ENCODE results near the gene RNF123.
"Not testable (repeated sequence)": the region's sequence is repeated elsewhere in the genome, so short reads cannot be mapped to it uniquely, and the experiment has no call there.

Gene RNF123

DNA sequence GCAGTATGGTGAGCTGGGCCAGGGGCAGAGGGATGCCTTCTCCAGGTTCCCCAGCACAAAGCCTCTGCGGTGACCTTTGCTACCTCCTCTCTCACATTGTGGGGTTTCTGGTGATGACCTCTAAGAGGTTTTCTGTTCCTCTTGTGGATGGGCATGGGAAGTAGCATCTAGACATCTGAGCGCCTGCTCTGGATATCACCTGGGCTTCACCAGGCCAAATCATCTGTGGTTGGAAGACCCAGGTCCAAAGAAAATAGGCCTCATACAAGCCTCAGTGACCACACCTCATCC is 8.2 kb upstream of the RNF123 start:
- no peak for DNase-seq (ENCODE audit: low read depth)

GRCh38 chr3:49681543-49681942 is 7.8 kb upstream of the RNF123 start:
- no peak for DNase-seq (ENCODE audit: low read depth)

DNA sequence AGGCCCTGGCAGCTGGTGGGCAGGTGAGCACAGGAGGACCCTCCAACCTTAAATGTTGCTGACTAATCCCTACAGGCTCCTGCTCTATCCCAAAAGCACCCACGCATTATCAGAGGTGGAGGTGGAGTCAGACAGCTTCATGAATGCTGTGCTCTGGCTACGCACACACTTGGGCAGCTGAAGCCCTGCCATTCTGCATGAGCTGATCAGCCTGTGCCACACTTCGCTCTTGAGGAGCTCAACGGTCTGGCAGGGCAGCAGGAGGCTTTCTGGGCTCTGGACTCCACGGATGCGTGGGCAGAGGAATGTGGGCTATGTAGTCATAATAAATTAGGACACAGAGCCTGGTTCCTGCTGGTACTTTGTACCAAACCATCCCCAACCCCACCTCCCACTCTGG is 6.2 kb upstream of the RNF123 start:
- DNase-seq (ENCODE audit: low read depth), result no peak

- DNase-seq (ENCODE audit: low read depth), result not testable (repeated sequence)
Measured at GRCh38 chr3:49684453-49684852, 4.9 kb upstream of the RNF123 start.

- not testable (repeated sequence) for DNase-seq (ENCODE audit: low read depth)
Measured at GRCh38 chr3:49685103-49685502, 4.3 kb upstream of the RNF123 start.

DNA sequence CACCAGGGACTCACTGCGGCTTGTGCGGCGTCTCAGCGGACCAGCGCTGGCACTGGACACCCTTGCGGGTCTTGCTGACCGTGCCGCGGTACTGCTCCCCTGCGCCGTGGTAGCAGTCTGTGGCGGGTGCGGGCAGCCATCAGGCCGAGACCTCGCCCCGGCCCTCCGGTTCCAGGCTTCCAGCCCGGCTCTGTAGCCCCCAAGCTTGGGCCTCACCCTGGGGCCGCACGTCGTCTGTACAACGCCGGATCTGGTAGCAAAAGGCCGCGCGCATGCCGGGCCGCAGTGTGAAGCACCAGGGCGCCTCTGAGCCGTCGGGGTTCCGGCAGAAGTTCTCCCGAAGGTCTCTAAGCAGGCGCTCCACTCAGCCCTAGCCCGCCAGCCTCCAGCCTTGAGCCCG is 3.5 kb upstream of the RNF123 start:
- not testable (repeated sequence) for DNase-seq (ENCODE audit: low read depth)

DNA sequence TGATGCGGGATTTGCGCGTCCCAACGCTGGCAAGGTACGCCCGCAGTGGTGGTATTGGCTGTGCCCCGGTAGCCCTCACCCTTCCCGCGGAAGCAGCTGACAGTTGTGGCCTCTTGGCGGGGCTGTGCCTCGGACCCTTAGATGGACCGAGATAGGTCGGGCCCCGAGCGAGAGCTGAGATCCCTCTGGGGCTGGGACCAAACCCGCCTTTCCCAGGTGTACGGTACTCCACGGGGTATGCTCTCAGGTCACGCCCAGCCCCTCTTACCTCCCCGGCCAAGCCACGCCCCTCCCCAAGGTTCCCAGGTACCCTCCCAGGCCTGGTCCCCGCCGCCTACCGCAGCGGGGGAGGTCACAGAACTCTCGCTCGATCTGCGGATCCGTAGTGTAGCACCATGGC is 3.0 kb upstream of the RNF123 start:
- DNase-seq (ENCODE audit: low read depth), result not testable (repeated sequence)

- not testable (repeated sequence) for DNase-seq (ENCODE audit: low read depth)
Measured at GRCh38 chr3:49686769-49687423, 2.5 kb upstream of the RNF123 start.

DNA sequence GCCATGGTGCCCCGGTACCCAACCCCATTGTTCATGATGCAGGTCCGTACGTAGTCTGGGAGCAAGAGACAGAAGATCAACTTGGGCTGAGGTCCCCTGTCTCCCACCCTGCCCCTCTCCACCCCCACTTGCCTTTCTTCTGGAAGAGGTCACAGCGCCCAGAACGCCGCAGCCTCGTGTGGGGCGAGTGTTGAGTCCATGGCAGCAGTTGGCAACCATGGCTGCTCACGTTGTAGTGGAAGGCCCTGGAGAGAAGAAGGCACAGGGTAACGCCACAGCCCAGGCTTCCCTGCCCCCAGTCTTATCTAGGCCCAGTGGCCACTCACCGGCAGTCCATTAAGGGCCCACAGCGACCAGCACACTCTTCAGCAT is 1.9 kb upstream of the RNF123 start:
- not testable (repeated sequence) for DNase-seq (ENCODE audit: low read depth)

- DNase-seq (ENCODE audit: low read depth), result not testable (repeated sequence)
Measured at GRCh38 chr3:49688338-49689045, 865 bp upstream of the RNF123 start.

DNA sequence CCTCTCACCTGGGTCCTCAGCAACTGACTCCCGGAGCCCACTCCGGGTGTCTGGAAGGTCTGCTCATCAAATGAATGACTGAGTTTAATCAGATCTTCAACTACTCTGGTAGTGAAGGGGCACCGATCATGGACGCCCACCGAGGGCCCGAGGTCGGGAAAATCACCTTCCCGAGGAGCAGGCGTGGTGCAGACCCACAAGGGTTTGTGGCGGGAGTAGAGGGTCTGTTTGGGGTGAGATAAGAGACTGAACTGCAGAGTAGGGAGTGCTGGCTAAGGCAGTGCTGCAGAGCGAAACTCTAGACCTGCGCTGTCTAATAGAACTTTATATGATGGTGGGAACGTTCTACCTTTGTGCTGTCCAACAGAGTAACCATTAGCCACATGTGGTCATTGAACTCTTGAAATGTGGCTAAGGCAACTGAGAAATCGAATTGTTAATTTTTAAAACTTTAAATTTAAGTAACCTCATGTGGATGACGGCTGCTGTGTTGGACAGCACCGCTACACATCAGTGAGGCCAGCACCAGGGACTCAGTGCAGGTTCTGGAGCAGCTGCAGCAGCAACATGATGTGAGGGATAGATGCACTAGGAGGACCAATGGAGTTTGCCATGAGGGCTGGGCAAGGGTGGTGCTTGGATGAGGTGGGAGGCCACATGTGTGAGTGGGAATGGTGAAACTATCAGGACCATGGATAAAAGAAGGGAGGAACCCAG is 709 bp downstream of the RNF123 start:
- not testable (repeated sequence) for DNase-seq (ENCODE audit: low read depth)

GRCh38 chr3:49690856-49691255 is 1.5 kb downstream of the RNF123 start:
- DNase-seq (ENCODE audit: low read depth), result not testable (repeated sequence)

DNA sequence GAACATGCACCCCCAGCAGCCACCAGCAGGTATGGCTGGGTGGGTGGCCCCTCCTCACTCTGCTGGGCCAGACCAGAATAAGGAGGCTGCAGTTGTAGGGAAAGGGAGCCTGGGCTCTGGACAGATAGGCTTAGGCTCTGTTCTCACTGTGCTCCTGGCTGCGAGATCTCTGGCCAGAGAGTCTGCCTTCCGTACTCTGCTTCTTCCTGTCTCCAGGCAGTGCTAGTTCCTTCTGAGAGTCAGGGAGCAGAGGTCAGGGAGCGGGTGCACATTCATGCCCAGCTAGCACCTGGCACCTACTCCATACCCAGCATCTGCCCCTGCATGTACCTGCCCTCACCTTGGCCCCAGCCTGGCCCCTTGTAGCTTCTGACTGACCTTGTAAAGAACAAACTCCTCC is 2.1 kb downstream of the RNF123 start:
- not testable (repeated sequence) for DNase-seq (ENCODE audit: low read depth)

GRCh38 chr3:49694409-49695070 is 5.2 kb downstream of the RNF123 start:
- not testable (repeated sequence) for DNase-seq (ENCODE audit: low read depth)

- not testable (repeated sequence) for DNase-seq (ENCODE audit: low read depth)
Measured at GRCh38 chr3:49695350-49696015, 6.1 kb downstream of the RNF123 start.

- no peak for DNase-seq (ENCODE audit: low read depth)
Measured at GRCh38 chr3:49699281-49699979, 10.1 kb downstream of the RNF123 start.

GRCh38 chr3:49700014-49700413 is 10.7 kb downstream of the RNF123 start:
- DNase-seq (ENCODE audit: low read depth), result no peak

GRCh38 chr3:49700453-49701128 is 11.2 kb downstream of the RNF123 start:
- no peak for DNase-seq (ENCODE audit: low read depth)

- DNase-seq (ENCODE audit: low read depth), result no peak
Measured at GRCh38 chr3:49701388-49702077, 12.2 kb downstream of the RNF123 start.

DNA sequence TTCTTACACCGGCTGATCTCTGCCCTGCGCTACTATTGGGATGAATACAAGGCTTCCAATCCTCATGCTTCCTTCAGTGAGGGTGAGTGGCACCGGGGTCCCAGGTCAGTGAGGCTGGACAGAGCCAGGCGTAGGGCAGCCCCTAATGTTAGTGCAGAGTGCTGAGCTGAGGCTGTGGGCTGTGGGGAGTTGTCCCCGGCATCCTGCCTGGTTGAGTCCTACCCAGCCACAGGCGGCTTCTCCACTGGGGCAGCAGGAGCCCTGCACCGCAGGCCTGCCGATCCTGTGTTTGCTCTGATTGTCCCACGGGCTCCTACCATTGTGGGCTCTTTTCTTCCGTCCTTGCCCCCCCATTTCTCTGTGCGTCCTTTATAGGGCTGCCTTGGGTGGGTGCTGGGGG is 13.3 kb downstream of the RNF123 start:
- DNase-seq (ENCODE audit: low read depth), result no peak
